HG03139 (cell line): ENCODE results near the gene AP3S1.
A peak's percentile ranks its signal among the peaks of the same experiment; 100 is the strongest.
"Not testable (repeated sequence)": the region's sequence is repeated elsewhere in the genome, so short reads cannot be mapped to it uniquely, and the experiment has no call there.

Source experiments
- ATAC-seq: cut with Tn5 transposase; IDR thresholded peaks from one replicate; pipeline ENCODE4 v1.9.1; 2021; ENCODE audit not compliant: unreplicated experiment

AP3S1 gene

GRCh38 chr5:115824983-115825382 is 16.8 kb upstream of the AP3S1 start:
- not testable (repeated sequence) for ATAC-seq

- ATAC-seq: no peak
Measured at GRCh38 chr5:115825948-115826347, 15.8 kb upstream of the AP3S1 start.

- no peak for ATAC-seq
Measured at GRCh38 chr5:115829913-115830312, 11.8 kb upstream of the AP3S1 start.

GRCh38 chr5:115831163-115831768 is 10.5 kb upstream of the AP3S1 start:
- ATAC-seq: peak; percentile 74

GRCh38 chr5:115835481-115835880 is 6.3 kb upstream of the AP3S1 start:
- ATAC-seq: no peak

GRCh38 chr5:115838885-115839518 is 2.7 kb upstream of the AP3S1 start:
- no peak for ATAC-seq

- no peak for ATAC-seq
Measured at GRCh38 chr5:115840873-115841272, 862 bp upstream of the AP3S1 start.

- ATAC-seq: peak; percentile 32
Measured at GRCh38 chr5:115842089-115842935, 577 bp downstream of the AP3S1 start.

GRCh38 chr5:115842952-115843351 is 1.2 kb downstream of the AP3S1 start:
- ATAC-seq: no peak

- no peak for ATAC-seq
Measured at GRCh38 chr5:115843444-115844130, 1.9 kb downstream of the AP3S1 start.

GRCh38 chr5:115844321-115844817 is 2.6 kb downstream of the AP3S1 start:
- ATAC-seq: no peak

GRCh38 chr5:115847290-115847689 is 5.6 kb downstream of the AP3S1 start:
- ATAC-seq: no peak

- no peak for ATAC-seq
Measured at GRCh38 chr5:115849258-115849798, 7.6 kb downstream of the AP3S1 start.

- ATAC-seq: no peak
Measured at GRCh38 chr5:115850744-115851416, 9.1 kb downstream of the AP3S1 start.

GRCh38 chr5:115854139-115854538 is 12.4 kb downstream of the AP3S1 start:
- ATAC-seq: no peak

GRCh38 chr5:115855959-115856358 is 14.2 kb downstream of the AP3S1 start:
- no peak for ATAC-seq

GRCh38 chr5:115857057-115857479 is 15.3 kb downstream of the AP3S1 start:
- no peak for ATAC-seq

GRCh38 chr5:115857626-115858349 is 16.1 kb downstream of the AP3S1 start:
- no peak for ATAC-seq

- no peak for ATAC-seq
Measured at GRCh38 chr5:115858396-115858795, 16.7 kb downstream of the AP3S1 start.

- ATAC-seq: no peak
Measured at GRCh38 chr5:115859378-115859777, 17.6 kb downstream of the AP3S1 start.
